Heart left ventricle (tissue), 16 donors: ENCODE results near the gene ERFE. TPM values are rescaled to one million over a fixed set of nuclear protein-coding genes. Genes with fewer than 3 reads are reported as not detected.

Experiments
- ATAC-seq, 4 donors: fragments of 200-7000 bp; cut with Tn5 transposase; one replicate each; pipeline ENCODE4 v1.9.1; 2020 to 2022; ENCODE audit warnings: moderate library complexity in 4 of 4, mild to moderate bottlenecking in 3 of 4, moderate number of reproducible peaks in 1 of 4
- DNase-seq, 5 donors: peaks; one replicate each; pipeline ENCODE4 v3.0.0-alpha.2; 2020
- H3K27ac ChIP-seq, 12 donors: fragments of 200-600 bp; sonication (generic) in 4 of 12; one replicate each; pipeline versions ENCODE4 v1.5.0 to v1.8.0; 2016 to 2022; ENCODE audit warnings: mild to moderate bottlenecking in 2 of 12
- H3K27me3 ChIP-seq, 9 donors: fragments of 200-600 bp; sonication (generic) in 2 of 9; one replicate each; pipeline versions ENCODE4 v1.5.1 to v1.8.0; 2016 to 2022; ENCODE audit warnings: mild to moderate bottlenecking in 3 of 9
- H3K36me3 ChIP-seq, 9 donors: fragments of 200-600 bp; sonication (generic) in 2 of 9; one replicate each; pipeline versions ENCODE4 v1.5.0 to v1.8.0; 2018 to 2022; ENCODE audit warnings: mild to moderate bottlenecking in 2 of 9
- H3K4me1 ChIP-seq, 12 donors: fragments of 200-600 bp; sonication (generic) in 4 of 12; one replicate each; pipeline versions ENCODE4 v1.5.0 to v1.8.0; 2016 to 2022; ENCODE audit warnings: mild to moderate bottlenecking in 3 of 12
- H3K4me3 ChIP-seq, 12 donors: fragments of 200-600 bp; sonication (generic) in 4 of 12; one replicate each; pipeline versions ENCODE4 v1.5.0 to v1.8.0; 2017 to 2022; ENCODE audit warnings: mild to moderate bottlenecking in 9 of 12, moderate library complexity in 4 of 12
- H3K9me3 ChIP-seq, 12 donors: fragments of 200-600 bp; sonication (generic) in 4 of 12; one replicate each; pipeline versions ENCODE4 v1.5.0 to v1.8.0; 2016 to 2022; ENCODE audit warnings: mild to moderate bottlenecking in 1 of 12
- CTCF ChIP-seq, 12 donors: fragments of 200-600 bp; sonication (generic) in 4 of 12; IDR thresholded peaks; one replicate each; pipeline versions ENCODE4 v1.5.0 to v1.8.0; 2018 to 2022; ENCODE audit warnings: antibody characterized with exemption in 12 of 12, mild to moderate bottlenecking in 5 of 12
- POLR2A ChIP-seq, 2 donors: fragments of 450-650 bp; IDR thresholded peaks; one replicate each; pipeline ENCODE4 v1.6.1; 2017; ENCODE audit warnings: antibody characterized with exemption in 2 of 2, mild to moderate bottlenecking in 2 of 2, moderate library complexity in 2 of 2
- WGBS, 4 donors: extraction: QIAGEN DNeasy Blood & Tissue Kit in 2 of 4; methylation state at CpG; one replicate each; pipeline versions ENCODE4 v1.1.5 to v1.1.7; 2013 to 2018; 5-methylcytosine and 5-hydroxymethylcytosine counted together
- intact Hi-C, 10 donors: fragments of 100-400 bp; cut with DNase I; formaldehyde crosslinking; loops; one replicate each; pipeline versions ENCODE4 v1.11.1 to v1.14.2; 2022
- polyA plus RNA-seq, 2 donors: library from polyadenylated mRNA; stranded (reverse); fragments of 200-250 nt; gene quantifications; one replicate each; pipeline ENCODE4 v1.2.3, GENCODE V29; 2013
- total RNA-seq, 9 donors: library from RNA; depleted of rRNA in 2 of 9; stranded (reverse); fragments of >200 nt in 2 of 9; fragmentation: NEBNext Ultra II Directional in 3 of 9; extraction: Animal tissue kit (Norgen Biotek cat#: 25700) in 3 of 9; gene quantifications; one replicate each; pipeline versions ENCODE4 v1.1.0 to v1.2.4, GENCODE V29; 2016 to 2023
- donor health status: ischemic (EF 13 %, LVEDD 7.1; RV severe dilation, severe dysfunction).
- donor health status: healthy with polysubstance abuse.
- donor health status: DM: no; HTN: yes; CAD: no.
- donor health status: DM: no; HTN: no; CAD: no.
- donor health status: ischemic (EF 25% LVEDD 6.9; RV normal size, moderate dysfunction).
- donor health status: ischemic (EF 25% LVEDD 5.7; RV mildly dilated, moderate dysfunction).
- donor health status: healthy.
- donor health status: DM: yes; HTN: yes; CAD: no.
- donor health status: ischemic (EF 35%, LVEDD 5.7; RV mildly dilated, moderate dysfunction).
- donor health status: nonischemic (EF 11% LVEDD 7.7; RV severe dilation, severe dysfunction).
- donor health status: DM: yes; HTN: yes; CAD: no.
- donor health status: PGD.
- donor health status: ischemic (EF 29% LVEDD 5.4; RV normal size, mild dysfunction).
- donor health status: nonischemic (EF 23%, LVEDD 6.1; RV moderate dilation, normal function).

The ERFE gene
- total and polyA plus RNA-seq, 11 donors, result 0.08 to 1.8 (median 0.48) TPM; not detected in 3

- intact Hi-C loops, result loop anchor here in 1 of 10 donors (10.0 kb wide), 1 partner anchor 102 kb away; no protein-coding TSS in a partner anchor
- Histone ChIP-seq H3K27me3 (peaks cover 0 to 4% (median 0%) of the 10 kb centered on the region in 9 donors), H3K36me3 (peaks cover 0 to 9% (median 0%) of the 10 kb centered on the region in 9 donors), H3K27ac (no peak overlapping the region), H3K9me3 (no peaks in the 10 kb centered on the region), H3K4me3 (no peak overlapping the region), H3K4me1 (peaks cover 0 to 7% (median 0%) of the 10 kb centered on the region in 12 donors)
- TF ChIP-seq POLR2A (IDR thresholded peaks at IDR 0.05) (no peak), CTCF (IDR thresholded peaks at IDR 0.05) (peak in 5 of 12 donors; percentile 10 to 21 (median 14))
- DNase-seq (peak in 1 of 5 donors; percentile 11), ATAC-seq (no peak)
- 76 to 83% (median 80%) methylated on average over 18 to 22 of the region's 22 CpGs for WGBS, 4 donors
Observed at GRCh38 chr2:238152771-238153688, 5.7 kb upstream of the ERFE start.

- ATAC-seq (no peak), DNase-seq (peak in 2 of 5 donors; percentile 2 to 7)
- intact Hi-C loops, result loop anchor here in 1 of 10 donors (10.0 kb wide), 1 partner anchor 100 kb away; no protein-coding TSS in a partner anchor
- H3K4me1 ChIP-seq, result peaks cover 0 to 16% (median 4%) of the 10 kb centered on the region in 12 donors
- peaks cover 0 to 17% (median 4%) of the 10 kb centered on the region in 9 donors for H3K27me3 ChIP-seq
- H3K9me3 ChIP-seq, result no peaks in the 10 kb centered on the region
- WGBS, 4 donors, result 91 to 95% (median 92%) methylated on average over 10 of the region's 10 CpGs
- H3K4me3 ChIP-seq, result no peak overlapping the region
- no peak overlapping the region for H3K27ac ChIP-seq
- H3K36me3 ChIP-seq, result peaks cover 0 to 4% (median 0%) of the 10 kb centered on the region in 9 donors
- TF ChIP-seq POLR2A (IDR thresholded peaks at IDR 0.05), result no peak
- no peak for TF ChIP-seq CTCF (IDR thresholded peaks at IDR 0.05)
Observed at GRCh38 chr2:238154570-238154969, 4.2 kb upstream of the ERFE start.

- intact Hi-C loops, result loop anchor here in 2 of 10 donors (5.0 to 10.0 kb wide), 2 partner anchors 100 to 107 kb away; no protein-coding TSS in a partner anchor
- Histone ChIP-seq H3K36me3 (peaks cover 0 to 4% (median 0%) of the 10 kb centered on the region in 9 donors), H3K27me3 (peaks cover 0 to 24% (median 11%) of the 10 kb centered on the region in 9 donors), H3K4me1 (peaks cover 0 to 21% (median 4%) of the 10 kb centered on the region in 12 donors), H3K4me3 (no peak overlapping the region), H3K9me3 (no peaks in the 10 kb centered on the region), H3K27ac (peak overlapping the region in 6 of 12 donors; percentile 3 to 63 (median 28))
- no peak for TF ChIP-seq CTCF (IDR thresholded peaks at IDR 0.05)
- no peak for TF ChIP-seq POLR2A (IDR thresholded peaks at IDR 0.05)
- DNase-seq, result peak; percentile 45 to 74 (median 53)
- peak in 3 of 4 donors; percentile 10 to 68 (median 57) for ATAC-seq
- WGBS, 4 donors, result 66 to 77% (median 70%) methylated on average over 19 of the region's 19 CpGs
Observed at GRCh38 chr2:238155051-238155760, 3.6 kb upstream of the ERFE start.
